Left hindlimb (tissue), 1 donor: Measurements from ENCODE around the gene XPO6.

Experiments
- DNase-seq: peaks from one replicate; pipeline ENCODE4 v3.0.0-alpha.2; 2018

Gene XPO6

GRCh38 chr16:28208824-28209223 lies 2.9 kb downstream of the XPO6 start:
- DNase-seq = no peak

GRCh38 chr16:28208131-28208530 lies 3.6 kb downstream of the XPO6 start:
- no peak for DNase-seq

- DNase-seq = no peak
These were observed 4.4 kb downstream of the XPO6 start for GRCh38 chr16:28207399-28207798.

- DNase-seq = no peak
These were observed 5.8 kb downstream of the XPO6 start for GRCh38 chr16:28205974-28206373.

- DNase-seq = no peak
These were observed 6.5 kb downstream of the XPO6 start for GRCh38 chr16:28205117-28205899.

GRCh38 chr16:28204622-28205021 lies 7.1 kb downstream of the XPO6 start:
- DNase-seq = no peak

- DNase-seq = no peak
These were observed 7.6 kb downstream of the XPO6 start for GRCh38 chr16:28204204-28204603.

- no peak for DNase-seq
These were observed 9.5 kb downstream of the XPO6 start for GRCh38 chr16:28202147-28202746.

GRCh38 chr16:28200661-28201060 lies 11.1 kb downstream of the XPO6 start:
- no peak for DNase-seq

GRCh38 chr16:28196387-28196987 lies 15.3 kb downstream of the XPO6 start:
- no peak for DNase-seq

- DNase-seq = no peak
These were observed 15.9 kb downstream of the XPO6 start for GRCh38 chr16:28195859-28196258.

- DNase-seq = no peak
These were observed 18.0 kb downstream of the XPO6 start for GRCh38 chr16:28193530-28194423.

GRCh38 chr16:28192806-28193529 lies 18.8 kb downstream of the XPO6 start:
- no peak for DNase-seq

- no peak for DNase-seq
These were observed 20.3 kb downstream of the XPO6 start for GRCh38 chr16:28191364-28191960.

- DNase-seq = no peak
These were observed 22.5 kb downstream of the XPO6 start for GRCh38 chr16:28189245-28189644.

GRCh38 chr16:28188085-28188916 lies 23.5 kb downstream of the XPO6 start:
- no peak for DNase-seq

GRCh38 chr16:28187595-28188004 lies 24.2 kb downstream of the XPO6 start:
- no peak for DNase-seq

GRCh38 chr16:28186752-28187151 lies 25.0 kb downstream of the XPO6 start:
- DNase-seq = no peak

GRCh38 chr16:28185696-28186095 lies 26.1 kb downstream of the XPO6 start:
- no peak for DNase-seq

GRCh38 chr16:28184625-28185024 lies 27.1 kb downstream of the XPO6 start:
- no peak for DNase-seq

- DNase-seq = no peak
These were observed 27.8 kb downstream of the XPO6 start for GRCh38 chr16:28183930-28184329.
